ENCODE data around the gene PRRT1B.

Gene PRRT1B

DNA sequence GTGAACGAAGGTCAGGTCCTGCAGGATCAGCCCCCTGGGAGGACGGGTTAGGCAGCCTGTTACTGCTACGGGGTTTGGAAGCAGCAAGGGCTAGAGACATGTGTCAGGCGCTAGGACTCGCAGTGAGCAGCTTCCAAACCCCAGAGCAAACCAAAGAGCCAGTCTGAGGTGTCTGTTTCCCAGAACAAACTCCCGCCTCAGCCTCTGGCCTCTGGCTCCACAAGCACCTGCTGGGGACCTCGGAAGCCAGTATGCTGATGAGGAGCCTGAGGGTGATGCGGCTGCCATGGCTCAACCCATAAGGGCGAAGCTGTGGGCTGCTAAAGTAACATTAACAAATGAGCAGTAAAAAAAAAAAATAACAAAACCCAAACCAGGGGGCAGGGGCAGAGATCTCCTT, 35.0 kb downstream of the PRRT1B start:
- no peak for DNase-seq (ENCODE audit: low read depth)

DNA sequence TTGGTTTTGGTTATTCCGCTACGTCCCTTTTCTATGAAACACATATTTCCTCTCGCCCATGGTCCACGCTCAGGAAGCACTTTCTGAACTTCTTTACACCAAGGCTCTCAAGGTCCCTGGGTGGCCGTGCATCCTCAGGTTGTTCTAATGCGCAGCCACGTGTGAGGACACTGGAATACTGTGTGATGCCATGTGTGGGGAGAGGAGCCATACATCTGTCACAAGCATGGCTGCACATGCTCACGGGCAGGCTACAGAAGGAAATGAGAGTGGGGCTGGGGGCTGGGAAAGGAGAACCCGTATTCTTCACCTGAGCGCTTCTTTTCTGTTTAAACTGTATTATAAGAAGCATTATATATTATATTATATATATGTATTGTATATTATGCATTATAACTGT, 36.7 kb downstream of the PRRT1B start:
- DNase-seq (ENCODE audit: low read depth) = no peak

DNA sequence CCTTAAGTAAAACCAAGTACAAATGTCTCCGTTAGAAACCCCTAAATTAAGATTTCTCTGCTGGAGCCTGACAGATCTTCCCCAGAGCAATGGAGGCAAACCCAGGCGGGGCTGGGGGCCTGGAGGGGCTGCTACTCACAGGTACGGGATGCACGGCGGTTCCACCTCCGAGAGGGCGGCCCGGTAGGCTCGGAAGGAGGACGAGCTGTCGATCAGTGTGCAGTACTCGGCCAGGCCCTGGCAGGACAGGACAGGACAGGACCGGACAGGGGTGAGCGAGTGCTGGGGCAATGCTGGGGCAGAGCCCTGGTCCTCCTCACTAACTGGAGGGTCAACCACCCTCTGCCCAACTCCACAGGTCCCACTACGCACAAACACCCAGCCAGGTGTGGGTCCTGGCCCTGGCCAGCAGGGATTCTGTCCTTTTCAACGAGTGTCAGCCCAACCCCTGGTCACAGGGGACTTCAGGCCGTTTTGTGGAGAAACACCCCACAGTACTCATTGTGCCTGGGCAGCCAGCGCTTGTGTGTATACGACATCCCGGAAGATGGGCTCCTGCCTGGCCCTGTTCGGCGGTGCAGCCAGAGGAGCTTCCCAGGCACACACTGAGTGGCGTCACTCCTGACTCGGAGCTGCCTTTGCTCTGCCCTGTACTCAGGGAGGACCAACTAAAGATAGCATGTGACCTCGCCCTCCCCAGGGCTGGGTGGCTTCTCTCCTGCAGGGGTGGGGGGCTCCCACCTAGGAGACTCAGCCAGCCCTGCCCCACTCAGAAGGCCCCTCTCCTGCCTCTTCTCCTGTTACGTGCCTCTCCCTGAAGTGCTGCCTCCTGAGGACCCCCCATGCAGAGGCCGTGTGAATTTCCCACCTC, 37.4 kb downstream of the PRRT1B start:
- DNase-seq (ENCODE audit: low read depth) = no peak

DNA sequence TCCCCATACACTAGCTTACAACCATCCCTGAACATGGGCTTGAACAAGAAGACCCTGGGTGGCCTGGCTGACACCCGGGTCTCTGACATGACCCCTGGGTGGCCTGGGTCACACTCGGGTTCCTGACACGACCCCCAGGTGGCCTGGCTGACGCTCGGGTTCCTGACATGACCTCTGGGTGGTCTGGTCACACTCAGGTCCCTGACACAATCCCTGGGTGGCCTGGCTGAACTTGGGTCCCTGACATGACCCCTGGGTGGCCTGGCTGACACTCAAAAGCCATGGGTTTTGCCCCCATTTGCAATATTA, 38.0 kb downstream of the PRRT1B start:
- no peak for DNase-seq (ENCODE audit: low read depth)

DNA sequence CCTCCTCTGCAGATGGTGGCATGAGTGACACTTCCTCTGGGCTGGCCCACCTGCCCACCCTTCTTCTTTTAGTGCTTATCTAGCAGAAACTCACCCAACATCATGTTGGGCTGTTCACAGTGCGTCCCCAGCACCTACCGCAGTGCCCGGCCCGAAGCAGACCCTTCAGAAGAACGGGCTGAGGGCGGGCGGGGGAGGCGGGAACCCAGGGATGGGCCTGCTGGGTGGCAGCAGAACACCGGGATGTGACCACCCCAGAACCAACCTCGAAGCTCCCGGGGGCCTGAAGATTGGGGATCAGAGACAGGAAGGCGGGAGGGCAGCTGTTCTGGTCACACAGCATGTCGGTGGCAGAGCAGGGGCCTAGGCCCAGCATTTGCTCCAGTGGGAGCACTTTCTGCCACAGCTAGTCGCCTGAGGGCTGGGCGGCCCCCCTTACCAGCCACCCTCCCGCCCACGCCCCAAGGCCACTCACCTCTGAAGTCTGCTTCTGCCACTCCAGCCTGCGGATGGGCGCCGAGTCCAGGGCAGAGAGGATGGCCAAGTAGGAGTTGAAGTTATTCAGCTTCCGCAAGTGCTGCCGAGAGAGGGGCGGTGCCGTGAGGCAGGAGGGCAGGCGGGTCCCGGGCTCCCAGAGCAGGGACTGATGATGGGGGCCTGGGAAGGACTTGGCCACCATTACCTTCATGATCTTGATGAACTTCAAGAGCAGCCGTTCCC, 38.7 kb downstream of the PRRT1B start:
- DNase-seq (ENCODE audit: low read depth) = no peak

GRCh38 chr9:131584858-131585257, 39.5 kb downstream of the PRRT1B start:
- no peak for DNase-seq (ENCODE audit: low read depth)

- peak; percentile 55 for DNase-seq (ENCODE audit: low read depth)
These were observed 40.1 kb downstream of the PRRT1B start for GRCh38 chr9:131585375-131585774.

DNA sequence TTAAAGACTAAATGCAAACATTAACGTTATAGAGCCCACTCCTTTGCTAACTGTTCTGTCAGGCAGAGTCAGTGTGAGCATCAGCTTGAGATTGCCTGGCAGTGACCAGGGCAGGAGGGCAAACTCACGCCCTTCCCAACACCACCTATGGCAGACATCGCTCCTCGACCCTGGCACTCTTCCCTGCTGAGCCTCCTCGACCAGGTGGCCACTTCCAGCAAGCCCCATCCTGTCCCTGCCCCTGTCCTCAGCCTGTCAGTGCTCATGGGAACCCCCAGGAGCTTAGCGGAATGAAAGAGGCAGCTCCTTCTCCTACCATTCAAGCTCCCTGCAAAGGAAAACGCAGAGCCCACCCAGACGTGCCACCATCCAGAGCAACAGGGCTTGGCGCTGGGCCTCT, 42.0 kb downstream of the PRRT1B start:
- DNase-seq (ENCODE audit: low read depth) = no peak

DNA sequence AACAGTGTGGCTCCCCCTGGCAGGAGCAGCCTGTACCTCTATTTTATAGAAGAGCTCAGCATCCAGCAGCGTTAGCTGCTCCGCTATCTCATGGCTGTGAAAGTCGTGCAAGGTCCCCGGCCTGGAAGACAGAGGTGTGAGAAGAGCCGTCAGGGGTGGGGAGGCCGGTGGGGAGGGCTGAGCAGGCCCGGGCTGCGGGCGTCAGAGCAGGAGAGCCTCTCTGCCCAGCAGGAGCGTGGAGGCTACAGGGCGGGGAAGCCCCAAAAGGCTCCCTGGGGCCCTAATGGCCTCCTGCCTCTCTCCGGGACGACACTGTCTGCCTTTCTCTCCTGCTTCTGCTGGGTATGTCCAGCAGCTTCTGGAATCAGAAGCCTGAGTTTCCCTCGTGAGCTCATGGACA, 42.6 kb downstream of the PRRT1B start:
- no peak for DNase-seq (ENCODE audit: low read depth)

- DNase-seq (ENCODE audit: low read depth) = no peak
These were observed 43.1 kb downstream of the PRRT1B start for GRCh38 chr9:131588396-131588795.

- no peak for DNase-seq (ENCODE audit: low read depth)
These were observed 43.9 kb downstream of the PRRT1B start for GRCh38 chr9:131589124-131589711.

GRCh38 chr9:131589993-131590392, 44.7 kb downstream of the PRRT1B start:
- DNase-seq (ENCODE audit: low read depth) = no peak

DNA sequence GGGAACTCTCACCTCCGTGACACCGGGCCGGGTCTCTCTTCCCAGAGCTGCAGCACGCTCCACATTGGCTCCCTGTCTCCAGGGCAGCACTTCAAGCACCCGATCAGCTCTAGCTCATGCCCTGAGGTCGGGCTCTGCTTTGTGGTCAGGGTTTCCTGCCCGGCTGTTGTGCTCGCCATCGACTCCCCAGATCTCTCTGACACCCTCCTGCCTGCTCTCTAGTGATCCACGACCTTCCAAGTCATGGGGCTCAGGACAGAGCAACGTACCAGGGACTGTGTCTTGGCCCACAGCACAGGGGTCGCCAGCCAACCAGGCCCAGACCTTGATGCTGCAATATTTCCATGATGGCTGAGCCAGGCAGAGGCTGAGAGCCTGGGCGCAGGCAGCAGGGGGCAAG, 45.1 kb downstream of the PRRT1B start:
- DNase-seq (ENCODE audit: low read depth) = peak; percentile 54

DNA sequence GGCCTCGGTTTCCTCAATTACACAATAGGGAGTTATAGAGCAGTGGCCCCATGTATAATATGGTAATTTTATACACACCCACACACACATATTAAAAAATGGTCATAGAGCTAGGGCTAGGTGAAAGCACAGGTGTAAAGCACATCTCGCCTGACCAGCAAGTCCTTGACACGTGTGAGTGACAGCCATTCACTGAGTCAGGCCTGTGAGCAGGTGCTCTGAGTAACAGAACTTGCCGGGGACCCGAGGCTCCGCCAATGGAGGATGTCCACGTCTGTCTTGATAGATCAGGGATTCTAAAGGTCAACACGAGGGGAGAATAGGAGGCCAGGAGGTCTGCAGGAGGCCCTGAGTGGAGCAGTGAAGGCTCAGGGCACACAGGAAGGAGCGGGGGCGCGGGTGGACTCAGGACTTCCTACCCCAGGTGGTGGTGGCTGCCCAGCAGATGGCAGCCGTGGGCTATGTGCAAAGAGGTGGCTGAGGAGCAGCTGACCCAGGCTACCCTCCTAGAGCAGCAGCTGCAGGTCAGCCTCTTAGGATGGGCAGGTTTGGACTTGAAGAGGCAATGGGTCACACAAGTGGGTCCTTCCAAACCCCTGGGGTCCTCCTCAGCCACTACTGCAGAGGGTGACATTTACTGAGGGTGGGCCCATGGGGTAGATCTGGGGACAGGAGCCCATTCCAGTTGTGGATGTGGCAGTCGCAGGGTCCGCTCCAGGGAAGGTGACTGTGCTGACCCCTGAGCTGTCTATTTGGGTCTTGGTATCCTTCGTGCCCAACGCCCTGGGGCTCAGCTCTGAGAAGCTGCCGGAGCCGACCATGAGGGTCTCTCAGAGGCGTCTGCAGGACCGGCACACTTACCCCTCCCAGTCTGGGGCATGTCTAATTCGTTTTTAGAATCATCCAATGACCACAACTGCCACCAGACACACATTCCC, 45.9 kb downstream of the PRRT1B start:
- peak; percentile 39 for DNase-seq (ENCODE audit: low read depth)

DNA sequence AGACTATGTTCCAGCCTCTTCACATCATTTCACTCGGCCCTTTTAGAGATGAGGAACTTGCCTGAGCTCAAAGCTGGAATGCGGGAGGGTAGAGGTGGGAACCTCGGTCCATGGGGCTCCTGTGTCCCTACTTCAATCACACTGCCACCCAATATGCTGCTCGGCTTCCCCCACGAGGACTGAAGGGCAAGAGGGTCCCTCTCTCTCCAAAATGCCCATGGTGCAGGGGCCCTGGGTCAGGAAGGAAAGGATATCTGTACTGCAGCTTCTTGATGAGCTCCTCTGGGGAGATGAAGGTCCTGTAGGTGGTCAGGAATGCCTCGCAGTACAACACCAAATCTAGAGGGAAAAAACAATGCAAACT, 46.5 kb downstream of the PRRT1B start:
- DNase-seq (ENCODE audit: low read depth) = no peak

GRCh38 chr9:131593091-131593820, 47.9 kb downstream of the PRRT1B start:
- DNase-seq (ENCODE audit: low read depth) = no peak

DNA sequence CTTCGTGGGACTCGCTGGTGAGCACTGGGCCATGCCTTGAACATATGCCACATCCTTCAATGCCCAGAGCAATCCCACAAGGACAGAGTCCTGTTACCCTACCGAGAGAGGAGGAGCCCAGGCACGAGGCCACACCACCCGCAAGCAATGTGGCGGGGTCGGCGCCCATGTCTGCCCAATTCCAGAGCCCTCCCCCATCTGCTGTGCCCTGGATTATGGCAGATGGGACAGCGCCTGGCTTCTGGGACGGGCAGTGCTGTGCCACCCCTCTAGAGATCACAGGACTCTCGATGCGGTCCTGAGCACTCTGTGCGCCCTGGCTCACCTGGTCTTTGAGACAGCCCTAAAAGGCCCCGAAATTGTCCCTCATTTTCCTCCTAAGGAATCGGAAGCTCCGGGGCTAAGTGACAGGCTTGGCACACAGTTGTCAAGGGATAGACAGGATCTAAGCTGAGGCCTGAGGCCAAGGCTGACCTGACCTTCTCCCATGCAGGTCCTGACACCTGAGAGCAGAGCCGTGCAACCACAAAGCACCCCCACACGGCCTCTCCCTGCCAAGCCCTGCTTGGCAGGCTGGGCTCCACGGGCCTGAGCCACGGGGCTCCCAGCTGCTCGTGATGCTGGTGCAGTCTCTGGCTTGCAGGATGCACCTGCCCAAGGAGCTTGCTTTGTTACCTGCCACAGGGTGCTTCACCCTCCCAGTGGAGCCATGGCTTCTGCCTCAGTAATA, 48.8 kb downstream of the PRRT1B start:
- no peak for DNase-seq (ENCODE audit: low read depth)

DNA sequence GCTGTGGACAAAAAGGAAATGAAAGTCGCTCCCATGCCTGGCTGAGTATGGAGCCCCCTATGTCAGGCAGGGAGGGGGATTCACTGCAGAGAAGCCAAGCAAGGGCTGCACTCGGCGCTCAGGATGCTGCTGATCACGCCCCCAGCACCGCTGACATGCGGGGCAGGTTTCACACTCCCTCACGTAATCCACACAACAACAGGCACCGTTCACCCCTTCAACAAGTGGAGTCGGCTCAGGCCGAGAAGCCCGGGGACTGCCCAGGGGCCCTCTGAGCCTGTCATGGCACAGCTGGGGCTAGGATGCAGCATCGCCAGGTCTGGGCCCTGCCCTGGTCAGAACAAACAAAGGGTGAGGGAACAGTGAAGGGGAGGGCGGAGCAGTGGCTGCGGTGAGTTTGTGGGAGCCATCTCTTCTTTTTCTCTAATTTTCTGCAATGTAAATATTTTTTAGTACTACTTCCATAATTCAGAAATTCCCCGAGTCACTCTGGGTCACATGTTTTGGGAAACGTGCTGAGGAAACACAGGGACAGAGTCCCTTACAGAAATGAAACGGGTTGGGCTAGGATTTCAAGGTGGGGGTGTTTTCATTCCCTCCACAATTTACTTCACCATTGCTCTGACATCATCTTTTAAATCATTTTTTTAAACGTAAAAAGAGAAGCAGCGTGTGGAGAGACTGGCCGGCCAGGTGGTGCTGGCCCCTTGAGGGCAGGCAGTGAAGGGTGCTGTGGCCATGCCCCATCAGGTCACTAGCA, 49.8 kb downstream of the PRRT1B start:
- DNase-seq (ENCODE audit: low read depth) = no peak

GRCh38 chr9:131595696-131596429, 50.5 kb downstream of the PRRT1B start:
- no peak for DNase-seq (ENCODE audit: low read depth)

DNA sequence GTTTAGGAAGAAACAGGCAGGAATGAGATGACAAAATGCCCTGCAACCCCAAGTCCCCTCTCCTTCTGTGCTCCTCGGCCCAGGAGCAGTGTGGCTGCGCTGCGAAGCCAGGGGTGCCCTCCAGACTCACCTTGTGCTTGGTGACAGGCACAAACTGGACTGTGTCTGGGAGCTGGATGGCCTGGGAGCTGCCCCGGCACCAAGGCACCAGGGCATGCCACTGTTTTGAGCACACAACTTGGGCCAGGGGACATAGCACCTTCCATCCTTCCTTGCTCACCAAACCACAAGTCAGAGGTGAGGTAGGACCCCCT, 51.1 kb downstream of the PRRT1B start:
- DNase-seq (ENCODE audit: low read depth) = no peak
